HCT116 (cell line): ENCODE measurements around the gene SSRP1. TPM values are rescaled to one million over a fixed set of nuclear protein-coding genes. Genes with fewer than 3 reads are reported as not detected.

Source experiments
- ATAC-seq: fragments of 200-7000 bp; cut with Tn5 transposase; 2 replicates; pipeline ENCODE4 v1.9.1; 2020; ENCODE audit warnings: mild to moderate bottlenecking, moderate library complexity
- BruUV-seq: library from RNA; stranded (reverse); fragments of 400-500 nt; replicated peaks from 2 replicates; lab custom pipeline; 2021; lab: Mats Ljungman, UMichigan
- CTCF ChIA-PET: fragments of 300-600 bp; sonication (Branson Sonifier 250); formaldehyde crosslinking; loops from one replicate; lab custom pipeline; 2021; ENCODE audit warnings: antibody characterized with exemption; lab: Charles Lee
- POLR2A ChIA-PET: fragments of 300-600, 350-600 bp; sonication (Branson Sonifier 250); formaldehyde crosslinking; loops from one replicate; lab custom pipeline; 2021; ENCODE audit warnings: antibody characterized with exemption; lab: Charles Lee
- RAD21 ChIA-PET, 2 experiments: fragments of 300-600 bp; sonication (Branson Sonifier 250); formaldehyde crosslinking; loops; one replicate each; lab custom pipeline; 2023; ENCODE audit warnings: low total read pairs in 2 of 2; ENCODE audit not compliant: uncharacterized antibody in 2 of 2, unreplicated experiment in 2 of 2, low non-redundant PET in 1 of 2; lab: Charles Lee
- DNase-seq: peaks from one replicate; pipeline ENCODE4 v3.0.0-alpha.2; 2010; ENCODE audit warnings: low read depth, low spot score
- H2AFZ ChIP-seq: fragments of 200-600 bp; shearing (Covaris generic), sonication (generic); 2 replicates; pipeline ENCODE4 v1.6.1; 2017; ENCODE audit warnings: low read depth, mixed run types, mixed read lengths, antibody characterized with exemption, low read length; ENCODE audit not compliant: poor library complexity, severe bottlenecking
- H3K27ac ChIP-seq: 2 replicates; pipeline ENCODE4 v1.5.1; 2012; ENCODE audit warnings: low read depth, low read length
- H3K27me3 ChIP-seq: fragments of 200-600 bp; sonication (generic); 2 replicates; pipeline ENCODE4 v1.6.1; 2016; ENCODE audit warnings: mixed run types, low read length, mixed read lengths; ENCODE audit not compliant: insufficient read depth
- H3K36me3 ChIP-seq, 2 experiments: fragments of 200-500 bp in 1 of 2; fragments of 200-600 bp in 1 of 2; sonication (Bioruptor generic) in 1 of 2; sonication (generic) in 1 of 2; 2 replicates each; pipeline versions ENCODE4 v1.5.1 to v1.6.1; 2014 to 2016; ENCODE audit warnings: low read length in 2 of 2, inconsistent platforms in 1 of 2, mixed read lengths in 1 of 2, mixed run types in 1 of 2; ENCODE audit not compliant: insufficient read depth in 2 of 2, control insufficient read depth in 1 of 2
- H3K4me1 ChIP-seq, 2 experiments: fragments of 200-600 bp in 1 of 2; sonication (generic) in 1 of 2; 2 replicates each; pipeline versions ENCODE4 v1.5.1 to v1.6.1; 2012 to 2017; ENCODE audit warnings: low read length in 2 of 2, inconsistent platforms in 1 of 2, mild to moderate bottlenecking in 1 of 2, mixed read lengths in 1 of 2, mixed run types in 1 of 2, moderate library complexity in 1 of 2; ENCODE audit not compliant: insufficient read depth in 2 of 2, control insufficient read depth in 1 of 2
- H3K4me2 ChIP-seq: fragments of 200-600 bp; sonication (generic); 2 replicates; pipeline ENCODE4 v1.6.1; 2017; ENCODE audit warnings: mixed run types, low read length, mixed read lengths
- H3K4me3 ChIP-seq, 2 experiments: fragments of 200-600 bp in 1 of 2; sonication (generic) in 1 of 2; replicated peaks in 1 of 2; 2 replicates each; pipeline ENCODE4 v1.5.1; 2011 to 2016; ENCODE audit warnings: low read length in 2 of 2, control low read depth in 1 of 2, low read depth in 1 of 2, mild to moderate bottlenecking in 1 of 2, mixed read lengths in 1 of 2, mixed run types in 1 of 2
- H3K79me2 ChIP-seq: fragments of 200-600 bp; sonication (generic); 2 replicates; pipeline ENCODE4 v1.6.1; 2017; ENCODE audit warnings: mild to moderate bottlenecking, mixed run types, low read length, moderate library complexity, mixed read lengths; ENCODE audit not compliant: insufficient read depth
- H3K9ac ChIP-seq: fragments of 200-600 bp; sonication (generic); 2 replicates; pipeline ENCODE4 v1.6.1; 2016; ENCODE audit warnings: low read length, mixed read lengths
- H3K9me2 ChIP-seq: fragments of 200-600 bp; sonication (generic), shearing (Covaris generic); 2 replicates; pipeline ENCODE4 v1.6.1; 2017; ENCODE audit warnings: mixed run types, mild to moderate bottlenecking, moderate library complexity; ENCODE audit not compliant: insufficient read depth
- H3K9me3 ChIP-seq, 2 experiments: fragments of 200-500 bp in 1 of 2; fragments of 200-600 bp in 1 of 2; sonication (Bioruptor generic) in 1 of 2; sonication (generic) in 1 of 2; 2 replicates each; pipeline ENCODE4 v1.6.1; 2014 to 2017; ENCODE audit warnings: low read length in 2 of 2, mixed read lengths in 2 of 2, inconsistent platforms in 1 of 2, low read depth in 1 of 2, mild to moderate bottlenecking in 1 of 2, mixed run types in 1 of 2, moderate library complexity in 1 of 2; ENCODE audit not compliant: control insufficient read depth in 1 of 2, insufficient read depth in 1 of 2
- H4K20me1 ChIP-seq: fragments of 200-600 bp; sonication (generic), shearing (Covaris generic); 2 replicates; pipeline ENCODE4 v1.6.1; 2017; ENCODE audit warnings: mixed run types, mild to moderate bottlenecking, moderate library complexity; ENCODE audit not compliant: insufficient read depth
- CBX3 ChIP-seq: IDR thresholded peaks from 2 replicates; pipeline ENCODE4 v1.6.1; 2012; ENCODE audit warnings: low read depth
- CEBPB ChIP-seq: IDR thresholded peaks from 2 replicates; pipeline ENCODE4 v1.6.1; 2012; ENCODE audit warnings: low read depth
- CTCF ChIP-seq, 3 experiments: fragments of 200-600 bp in 1 of 3; sonication (generic) in 1 of 3; IDR thresholded peaks in 2 of 3; conservative IDR thresholded peaks in 1 of 3; 2 replicates each; pipeline ENCODE4 v1.5.1; 2012 to 2017; ENCODE audit warnings: low read depth in 2 of 3, low read length in 2 of 3, antibody characterized with exemption in 1 of 3, borderline replicate concordance in 1 of 3, control low read depth in 1 of 3, mild to moderate bottlenecking in 1 of 3, mixed read lengths in 1 of 3, mixed run types in 1 of 3, moderate library complexity in 1 of 3; ENCODE audit not compliant: insufficient read depth in 1 of 3
- EGR1 ChIP-seq: IDR thresholded peaks from 2 replicates; pipeline ENCODE4 v1.6.1; 2012; ENCODE audit warnings: low read depth
- ELF1 ChIP-seq: IDR thresholded peaks from 2 replicates; pipeline ENCODE4 v1.6.1; 2012; ENCODE audit warnings: low read depth, borderline replicate concordance
- FOSL1 ChIP-seq: IDR thresholded peaks from 2 replicates; pipeline ENCODE4 v1.6.1; 2012; ENCODE audit warnings: low read depth
- POLR2AphosphoS5 ChIP-seq: IDR thresholded peaks from 2 replicates; pipeline ENCODE4 v1.6.1; 2011; ENCODE audit warnings: mild to moderate bottlenecking, low read depth, low read length, moderate library complexity
- REST ChIP-seq: IDR thresholded peaks from 2 replicates; pipeline ENCODE4 v1.6.1; 2012; ENCODE audit warnings: low read depth
- SP1 ChIP-seq: IDR thresholded peaks from 2 replicates; pipeline ENCODE4 v1.6.1; 2012; ENCODE audit warnings: low read depth
- YY1 ChIP-seq: IDR thresholded peaks from 2 replicates; pipeline ENCODE4 v1.6.1; 2011; ENCODE audit warnings: low read length, low read depth, moderate library complexity, mild to moderate bottlenecking; ENCODE audit not compliant: insufficient replicate concordance; ENCODE audit errors: extremely low read depth
- ZFX ChIP-seq: fragments of 450-650 bp; IDR thresholded peaks from 2 replicates; pipeline ENCODE4 v1.6.1; 2017
- intact Hi-C: fragments of 100-400 bp; cut with micrococcal nuclease; formaldehyde crosslinking; loops from 2 replicates; pipeline ENCODE4 v1.10.0; 2022
- total RNA-seq: library from RNA; stranded (reverse); gene quantifications from one replicate; pipeline ENCODE4 v1.2.1, GENCODE V29; 2021; ENCODE audit not compliant: unreplicated experiment
- TF ChIP-seq, protein P1 (sequence below): IDR thresholded peaks from 2 replicates; pipeline ENCODE4 v1.6.1; 2012

Gene SSRP1
- total RNA-seq, 1 experiment from 2014 or later: 260 TPM

DNA sequence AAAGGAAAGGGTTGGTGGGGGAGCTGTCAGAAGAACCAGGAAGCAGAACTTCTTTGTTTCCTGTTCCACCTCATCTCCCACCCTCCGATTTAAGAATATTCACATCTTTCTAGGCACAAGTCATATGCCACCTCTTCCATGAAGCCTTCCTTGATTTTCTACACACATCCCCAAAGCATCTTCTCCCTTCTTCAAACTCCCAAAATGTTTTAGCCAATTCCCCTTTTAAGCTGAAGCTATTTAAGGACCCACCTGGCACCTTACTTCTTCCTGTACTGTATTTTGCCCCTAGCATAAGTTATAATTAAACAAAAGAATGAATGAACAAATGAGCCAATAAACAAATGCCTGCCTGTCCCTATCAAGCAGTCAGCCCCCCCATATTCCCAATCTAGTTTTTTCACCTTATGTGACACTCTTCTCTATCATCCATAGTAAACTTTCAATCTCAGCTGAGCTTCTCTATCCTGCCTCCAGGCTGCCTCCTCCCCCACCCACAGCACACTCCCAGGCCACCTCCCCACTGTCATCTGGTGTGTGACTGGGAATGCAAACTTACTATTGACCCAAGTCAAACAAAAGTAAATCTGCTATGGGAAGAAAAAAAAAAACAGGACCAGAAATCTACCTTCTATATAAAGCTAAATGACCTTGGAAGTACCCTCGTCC is 14.8 kb downstream of the SSRP1 start:
- ATAC-seq: no peak
- Histone ChIP-seq H3K4me1 (peaks cover 29 to 43% of the 10 kb centered on the region in 2 experiments), H4K20me1 (no peaks in the 10 kb centered on the region), H3K9ac (no peak overlapping the region), H3K4me2 (no peak overlapping the region), H3K27me3 (no peaks in the 10 kb centered on the region), H3K27ac (peak overlapping the region; percentile 78; the same call in 1 of the 2 replicates), H3K36me3 (peaks cover 24 to 27% of the 10 kb centered on the region in 2 experiments; a peak in 3 of 4 replicates), H3K4me3 (no peak overlapping the region), H3K9me3 (no peaks in the 10 kb centered on the region), H3K9me2 (no peaks in the 10 kb centered on the region), H3K79me2 (peaks cover 32% of the 10 kb centered on the region), H2AFZ (no peak overlapping the region)
- CTCF ChIA-PET: interaction anchor here (0.5 to 2.3 kb wide), 2 partner anchors 9 to 25 kb away, joined by 3 to 13 read pairs; no protein-coding TSS in a partner anchor
- intact Hi-C loops: no loop called here
- TF ChIP-seq EGR1: no peak
- no TSS peak for BruUV-seq
- DNase-seq: no peak
- RAD21 ChIA-PET: interaction anchor here in 1 of 2 experiments (1.2 kb wide), 1 partner anchor 9 kb away, joined by 3 read pairs; no protein-coding TSS in a partner anchor
- POLR2A ChIA-PET: interaction anchor here (1.3 to 6.5 kb wide), 2 partner anchors 8 to 15 kb away, joined by 3 to 42 read pairs; partner anchors contain the start of gene SSRP1

- Histone ChIP-seq H2AFZ (no peak overlapping the region), H3K9me3 (no peaks in the 10 kb centered on the region), H3K9me2 (no peaks in the 10 kb centered on the region), H3K4me3 (no peak overlapping the region)
- CTCF ChIA-PET: no interaction called here
- RAD21 ChIA-PET: no interaction called here
- BruUV-seq: no TSS peak
- ATAC-seq: no peak
- no peak for TF ChIP-seq YY1
- no peak for TF ChIP-seq CTCF (IDR thresholded peaks at IDR 0.05 in 2 of 3, conservative IDR thresholded peaks at IDR 0.05 in 1 of 3; ENCODE audit: borderline replicate concordance in 1 of 3, insufficient read depth in 1 of 3, low read depth in 2 of 3, low read length in 2 of 3)
- no peak for TF ChIP-seq ELF1
- no peak for TF ChIP-seq SP1
- no peak for TF ChIP-seq POLR2AphosphoS5
- no peak for TF ChIP-seq REST
- no peak for TF ChIP-seq FOSL1
- no peak for TF ChIP-seq ZFX
- TF ChIP-seq, protein P1, sequence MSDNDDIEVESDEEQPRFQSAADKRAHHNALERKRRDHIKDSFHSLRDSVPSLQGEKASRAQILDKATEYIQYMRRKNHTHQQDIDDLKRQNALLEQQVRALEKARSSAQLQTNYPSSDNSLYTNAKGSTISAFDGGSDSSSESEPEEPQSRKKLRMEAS: no peak
- TF ChIP-seq CEBPB: no peak
- TF ChIP-seq CBX3: no peak
- TF ChIP-seq, all 23 proteins: peak for 0
- no peaks in the 10 kb centered on the region for H4K20me1 ChIP-seq
- DNase-seq: no peak
- H3K4me2 ChIP-seq: no peak overlapping the region
- peaks cover 28 to 36% of the 10 kb centered on the region in 2 experiments for H3K4me1 ChIP-seq
- no peaks in the 10 kb centered on the region for H3K27me3 ChIP-seq
- peaks cover 32% of the 10 kb centered on the region for H3K79me2 ChIP-seq
- POLR2A ChIA-PET: interaction anchor here (1.3 to 6.5 kb wide), 2 partner anchors 8 to 15 kb away, joined by 3 to 42 read pairs; partner anchors contain the start of gene SSRP1
- intact Hi-C loops: no loop called here
- H3K27ac ChIP-seq: no peak overlapping the region
- H3K9ac ChIP-seq: no peak overlapping the region
- H3K36me3 ChIP-seq: peaks cover 25 to 26% of the 10 kb centered on the region in 2 experiments; a peak in 3 of 4 replicates
Measured at GRCh38 chr11:57320067-57320718, 15.5 kb downstream of the SSRP1 start.
